ENCODE measurements around the gene MKLN1.
"Not testable (repeated sequence)": the region's sequence is repeated elsewhere in the genome, so short reads cannot be mapped to it uniquely, and the experiment has no call there.

Gene MKLN1

DNA sequence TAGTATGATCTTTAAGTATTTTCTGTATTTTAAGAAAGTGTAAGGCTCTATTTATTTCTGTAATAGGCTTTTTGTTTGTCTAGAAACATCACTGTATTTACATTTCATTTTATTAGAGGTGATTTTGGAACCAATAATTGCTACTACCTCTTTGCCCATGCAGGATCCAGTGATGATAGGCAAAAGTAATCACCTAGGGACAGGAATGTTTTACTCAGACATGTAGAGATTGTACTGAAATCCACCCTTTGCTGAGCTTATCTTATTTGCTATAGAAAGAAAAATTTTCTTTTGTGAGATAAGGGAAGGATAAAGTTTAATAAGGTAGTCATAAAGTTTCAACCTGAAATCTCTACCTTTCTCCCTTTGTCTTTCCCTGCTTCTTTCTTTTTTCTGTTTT is 73.5 kb downstream of the MKLN1 start:
- no peak for DNase-seq (ENCODE audit: low read depth)

DNA sequence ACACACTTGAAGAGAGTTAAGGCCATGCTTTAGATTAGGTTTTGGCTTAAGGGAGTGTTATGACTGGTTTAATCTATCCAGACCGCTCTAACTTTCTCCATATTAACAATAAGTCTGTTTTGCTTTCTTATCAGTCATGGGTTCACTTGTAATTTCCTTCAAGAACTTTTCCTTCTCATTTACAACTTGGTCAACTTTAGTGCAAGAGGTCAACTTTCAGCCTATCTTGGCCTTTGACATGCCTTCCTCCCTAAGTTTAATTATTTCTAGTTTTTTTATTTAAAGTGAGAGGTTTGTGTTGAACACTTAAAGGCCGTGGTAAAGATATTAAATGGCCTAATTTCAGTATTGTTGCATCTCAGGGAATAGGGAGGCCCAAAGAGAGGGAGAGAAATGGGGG is 75.6 kb downstream of the MKLN1 start:
- DNase-seq (ENCODE audit: low read depth) = no peak

DNA sequence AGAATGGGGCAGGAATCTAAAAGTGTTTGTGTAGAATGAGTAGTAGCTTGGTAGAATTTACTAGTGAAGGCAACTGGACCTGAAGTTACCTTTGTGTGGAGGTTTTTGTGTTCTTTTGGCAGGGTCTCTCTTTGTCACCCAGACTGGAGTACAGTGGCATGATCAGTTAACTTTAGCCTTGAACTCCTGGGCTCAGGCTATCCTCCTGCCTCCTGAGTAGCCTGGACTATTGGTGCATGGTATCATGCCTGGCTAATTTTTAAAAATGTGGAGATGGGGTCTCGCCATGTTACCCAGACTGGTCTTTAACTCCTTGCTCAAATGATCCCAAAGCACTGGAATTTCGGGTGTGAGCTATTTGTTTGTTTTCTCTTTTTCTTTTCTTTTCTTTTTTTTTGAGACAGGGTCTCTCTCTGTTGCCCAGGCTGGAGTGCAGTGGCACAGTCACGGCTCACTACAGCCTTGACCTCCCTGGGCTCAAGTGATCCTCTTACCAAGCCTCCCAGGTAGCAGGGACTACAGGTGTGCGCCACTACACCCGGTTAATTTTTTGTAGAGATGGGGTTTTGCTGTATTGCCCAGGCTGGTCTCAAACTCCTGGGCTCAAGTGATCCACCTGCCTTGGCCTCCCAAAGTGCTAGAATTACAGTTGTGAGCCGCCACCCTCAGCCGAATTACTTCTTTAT is 76.7 kb downstream of the MKLN1 start:
- DNase-seq (ENCODE audit: low read depth) = no peak

DNA sequence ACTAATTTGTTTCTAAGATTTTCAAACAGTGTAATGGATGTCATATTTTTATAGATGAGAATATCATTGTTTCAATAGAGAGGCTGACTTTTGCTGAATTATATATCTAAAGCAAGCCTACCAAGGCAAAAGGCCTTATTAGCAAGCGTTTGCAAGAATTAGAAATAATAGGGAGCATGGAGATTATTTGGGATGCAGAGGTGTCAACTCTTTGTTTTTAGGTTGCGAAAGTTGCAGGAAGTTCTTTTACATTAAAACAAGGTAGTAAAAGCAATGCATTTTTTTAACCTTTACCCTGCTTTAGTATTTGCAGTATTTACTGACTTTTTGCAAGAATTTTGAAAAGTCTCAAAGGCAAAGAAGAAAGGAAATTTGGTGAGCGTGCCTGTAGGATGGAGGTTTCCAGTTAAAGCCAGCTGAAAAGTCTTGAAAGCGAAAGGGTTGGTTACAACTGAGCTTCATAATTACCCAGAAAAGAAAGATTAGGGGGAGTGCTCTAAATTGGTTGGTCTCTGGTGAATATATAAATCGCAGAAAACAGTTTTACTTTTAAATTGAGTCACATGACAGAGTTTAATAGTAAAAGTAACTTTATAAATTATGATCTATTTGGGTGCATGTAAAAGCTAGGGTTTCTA is 81.6 kb downstream of the MKLN1 start:
- no peak for DNase-seq (ENCODE audit: low read depth)

DNA sequence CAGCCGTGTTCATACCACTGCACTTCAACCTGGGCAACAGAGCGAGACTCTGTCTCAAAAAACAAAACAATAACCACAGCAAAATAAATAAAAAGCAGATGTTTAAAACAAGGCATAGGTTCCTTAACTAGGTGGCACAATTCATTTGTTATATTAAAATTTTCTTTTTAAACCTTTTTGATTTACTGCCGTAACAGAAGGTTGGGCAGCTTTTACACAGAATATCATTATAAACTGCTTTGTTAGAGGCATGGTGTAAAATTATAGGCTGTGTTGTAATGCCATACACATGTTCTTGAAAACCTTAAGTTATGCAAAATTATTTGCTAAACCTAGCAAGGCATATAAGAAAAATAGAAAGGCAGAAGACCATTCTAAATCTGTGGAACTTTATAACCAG is 84.4 kb downstream of the MKLN1 start:
- DNase-seq (ENCODE audit: low read depth) = no peak

DNA sequence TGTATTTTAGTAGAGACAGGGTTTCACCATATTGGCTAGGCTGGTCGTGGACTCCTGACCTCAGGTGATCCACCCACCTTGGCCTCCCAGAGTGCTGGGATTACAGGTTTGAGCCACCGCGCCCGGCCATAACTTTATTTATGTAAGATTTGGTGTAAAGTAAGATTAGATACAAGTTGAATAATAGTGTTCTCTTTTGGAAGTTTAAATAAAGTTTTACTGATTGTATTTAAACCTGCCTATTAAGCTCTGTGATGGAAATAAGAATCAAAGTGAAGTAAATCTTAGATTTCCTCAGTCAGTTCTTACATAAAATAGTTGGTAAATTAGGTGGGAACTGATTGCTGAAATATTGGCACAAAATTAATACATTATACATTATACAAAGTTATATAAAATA is 86.0 kb downstream of the MKLN1 start:
- no peak for DNase-seq (ENCODE audit: low read depth)

DNA sequence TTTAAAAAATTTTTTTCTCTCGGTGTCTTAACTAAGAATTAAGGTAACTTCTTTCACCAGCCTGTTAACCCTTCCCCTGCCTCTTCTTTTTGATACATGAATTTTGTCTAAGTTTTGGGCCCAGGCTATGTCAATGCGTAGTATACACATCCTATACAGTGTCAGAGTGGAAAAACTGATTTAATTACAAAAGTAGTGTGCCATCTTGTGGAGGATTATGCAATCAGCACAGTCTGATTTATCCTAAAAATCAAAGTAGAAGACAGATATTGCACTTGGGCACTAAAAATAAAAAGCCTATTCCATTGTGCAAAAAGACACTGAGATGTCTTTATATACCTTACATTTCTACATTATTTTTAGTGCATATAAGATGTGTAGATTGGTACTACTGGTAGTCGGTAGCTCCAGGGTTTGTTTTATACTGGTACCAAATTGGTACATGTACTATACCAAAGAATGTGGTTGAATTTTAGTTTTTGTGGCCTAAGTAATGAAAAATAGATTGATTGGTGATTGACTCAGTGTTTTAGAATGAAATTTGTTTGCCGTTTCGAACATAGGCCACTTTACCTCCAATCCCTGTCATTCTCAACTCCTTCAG is 96.6 kb downstream of the MKLN1 start:
- no peak for DNase-seq (ENCODE audit: low read depth)

DNA sequence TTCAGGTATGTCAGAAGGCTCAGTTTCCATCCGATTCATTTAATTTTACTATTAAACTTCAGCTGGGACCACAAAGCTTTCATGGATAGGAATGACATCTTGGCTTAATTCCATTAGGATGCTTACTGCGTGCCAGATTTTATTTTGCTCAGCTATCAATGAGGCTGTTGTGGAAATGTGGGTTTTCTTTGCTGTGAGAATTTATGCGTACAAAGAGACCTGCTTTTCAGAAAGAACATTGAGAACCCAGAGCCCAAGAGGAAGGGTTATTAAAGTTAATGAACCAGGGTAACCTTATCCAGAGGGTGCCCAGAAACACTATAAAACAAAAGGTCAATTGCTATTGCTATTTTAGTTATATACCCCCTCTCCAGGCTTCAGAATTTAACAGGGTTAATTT is 98.3 kb downstream of the MKLN1 start:
- DNase-seq (ENCODE audit: low read depth) = no peak

DNA sequence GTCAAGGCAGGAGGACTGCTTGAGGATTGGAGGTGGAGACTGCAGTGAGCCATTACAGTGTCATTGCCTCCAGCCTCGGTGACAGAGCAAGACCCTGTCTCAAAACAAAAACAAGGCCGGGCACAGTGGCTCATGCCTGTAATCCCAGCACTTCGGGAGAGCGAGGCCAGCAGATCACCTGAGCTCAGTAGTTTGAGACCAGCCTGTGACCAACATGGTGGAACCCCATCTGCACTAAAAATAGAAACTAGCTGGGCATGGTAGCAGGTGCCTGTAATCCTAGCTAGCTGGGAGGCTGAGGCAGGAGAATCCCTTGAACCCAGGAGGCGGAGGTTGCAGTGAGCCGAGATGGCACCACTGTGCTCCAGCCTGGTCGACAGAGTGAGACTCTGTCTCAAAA is 103.2 kb downstream of the MKLN1 start:
- DNase-seq (ENCODE audit: low read depth) = not testable (repeated sequence)

DNA sequence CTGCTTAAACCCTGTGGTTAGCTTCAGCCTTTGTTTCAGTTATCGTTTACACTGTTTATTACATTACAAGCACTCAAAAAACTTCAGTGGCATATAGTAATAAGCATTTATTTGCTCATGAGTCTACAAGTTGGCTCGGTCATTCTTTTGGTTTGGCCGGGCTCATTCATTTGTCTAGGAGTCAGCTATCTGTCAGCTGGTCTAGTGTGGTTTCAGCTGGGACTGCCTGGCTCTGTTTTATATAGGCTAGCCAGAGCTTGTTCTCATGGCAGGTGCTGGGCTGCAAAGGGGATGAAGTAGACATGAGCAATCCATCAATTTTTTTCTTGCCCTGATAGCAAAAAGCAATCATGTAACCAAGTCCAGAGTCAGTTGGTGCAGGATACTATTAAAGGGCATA is 103.6 kb downstream of the MKLN1 start:
- DNase-seq (ENCODE audit: low read depth) = no peak

DNA sequence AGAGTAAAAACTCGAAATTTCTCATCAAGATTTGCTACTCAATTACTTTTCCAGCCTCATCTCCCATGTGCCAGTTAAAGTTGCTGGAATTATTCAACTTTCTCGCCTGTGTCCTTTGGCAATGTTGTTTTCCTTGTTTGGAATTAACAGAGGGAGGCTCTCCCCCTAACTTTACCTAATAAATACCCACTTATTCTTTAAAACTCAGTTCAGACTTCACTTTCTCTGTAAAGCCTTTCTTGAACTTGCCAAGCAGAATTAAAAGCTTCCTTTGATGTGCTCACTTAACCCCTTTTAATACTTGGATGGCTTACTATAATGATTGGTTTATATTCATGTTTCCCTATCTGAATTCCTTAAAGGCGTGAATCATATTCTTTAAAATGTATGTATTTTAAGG is 104.1 kb downstream of the MKLN1 start:
- no peak for DNase-seq (ENCODE audit: low read depth)

DNA sequence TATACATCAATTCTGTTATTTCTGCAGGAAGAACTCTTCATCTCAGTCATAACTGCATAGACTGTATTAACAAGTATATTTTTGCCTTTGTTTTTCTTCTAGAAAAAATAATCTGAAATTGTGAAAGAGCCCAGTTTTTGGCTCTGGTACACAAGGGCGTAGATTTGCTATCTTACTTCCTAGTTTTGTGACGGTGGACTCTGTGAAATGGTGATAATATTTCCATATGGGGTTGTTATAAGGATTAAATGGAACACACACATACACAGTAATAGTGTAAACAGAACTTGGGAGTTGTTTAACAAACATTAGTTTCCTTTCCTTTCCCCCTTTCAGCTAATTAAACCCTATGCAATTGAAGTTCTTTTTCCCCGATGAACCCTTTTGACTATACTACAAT is 108.7 kb downstream of the MKLN1 start:
- DNase-seq (ENCODE audit: low read depth) = no peak

DNA sequence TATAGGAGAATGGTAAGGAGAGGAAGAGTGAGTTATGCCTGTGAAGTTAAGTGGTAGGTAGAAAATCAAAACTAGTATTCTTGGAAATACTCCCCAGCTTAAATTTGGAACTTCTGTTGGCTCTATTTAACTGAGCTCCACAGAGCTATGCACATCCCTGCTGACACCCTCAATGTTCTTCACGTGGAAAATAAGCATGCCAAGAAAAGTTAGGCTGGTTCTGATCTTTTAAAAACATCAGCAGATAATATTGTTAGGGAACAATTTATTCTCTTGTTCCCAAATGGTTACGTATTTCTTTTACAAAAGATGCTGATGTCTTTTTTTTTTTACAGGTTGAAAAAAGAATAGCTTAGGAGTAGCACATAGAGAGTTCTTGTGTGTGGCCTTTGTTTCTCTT is 111.3 kb downstream of the MKLN1 start:
- no peak for DNase-seq (ENCODE audit: low read depth)

DNA sequence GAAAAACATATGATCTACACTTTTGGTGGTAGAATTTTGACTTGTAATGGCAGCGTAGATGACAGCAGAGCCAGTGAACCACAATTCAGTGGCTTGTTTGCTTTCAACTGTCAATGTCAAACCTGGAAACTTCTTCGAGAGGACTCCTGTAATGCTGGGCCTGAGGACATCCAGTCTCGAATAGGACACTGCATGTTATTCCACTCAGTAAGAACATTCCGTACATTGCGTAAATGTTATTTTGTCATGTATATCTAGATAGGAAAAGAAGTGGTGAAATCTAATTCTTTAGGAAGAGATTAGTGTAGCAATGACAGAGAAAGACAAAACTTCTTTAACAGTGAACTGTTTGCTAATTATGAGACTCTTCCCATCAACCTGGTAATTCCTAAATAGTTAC is 115.8 kb downstream of the MKLN1 start:
- DNase-seq (ENCODE audit: low read depth) = no peak

DNA sequence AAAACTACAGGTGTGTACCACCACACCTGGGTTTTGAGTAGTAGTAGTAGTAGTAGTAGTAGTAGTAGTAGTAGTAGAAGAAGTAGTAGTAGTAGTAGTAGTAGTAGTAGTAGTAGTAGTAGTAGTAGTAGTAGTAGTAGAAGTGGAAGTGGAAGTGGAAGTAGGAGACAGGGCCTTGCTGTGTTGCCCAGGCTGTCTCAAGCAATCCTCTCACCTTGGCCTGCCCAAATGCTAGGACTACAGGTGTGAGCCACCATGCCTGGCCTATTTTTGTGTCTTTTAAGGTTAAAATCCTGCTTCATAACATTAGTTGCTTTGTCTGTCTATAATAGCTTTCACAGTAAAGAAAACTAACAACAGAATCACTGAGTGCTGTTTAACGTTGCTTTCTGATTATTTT is 117.0 kb downstream of the MKLN1 start:
- no peak for DNase-seq (ENCODE audit: low read depth)

DNA sequence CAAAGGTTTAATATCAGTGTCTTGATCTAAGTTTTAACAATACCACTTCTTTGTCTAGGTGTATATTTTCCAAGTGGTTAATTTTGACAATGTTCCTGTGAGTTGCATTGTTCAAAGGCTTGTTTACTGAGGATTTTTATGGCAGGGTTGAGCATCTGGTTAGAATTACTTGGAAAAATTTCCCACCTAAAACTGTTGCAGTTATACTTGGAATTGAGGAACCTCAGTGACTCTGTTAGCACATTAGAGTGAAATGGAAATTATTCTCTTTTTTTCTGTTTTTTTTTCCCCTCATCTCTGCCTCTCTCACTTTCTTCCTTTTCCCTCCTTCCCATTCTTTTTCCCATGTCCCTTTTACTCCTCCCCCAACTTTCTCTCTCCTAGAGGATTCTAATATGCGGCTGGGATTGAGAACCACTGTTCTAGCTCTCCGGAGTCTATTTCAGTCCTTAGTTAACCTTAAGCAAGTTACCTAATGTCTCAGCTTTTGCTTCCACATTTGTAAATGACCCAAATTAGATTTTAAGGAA is 121.8 kb downstream of the MKLN1 start:
- no peak for DNase-seq (ENCODE audit: low read depth)

DNA sequence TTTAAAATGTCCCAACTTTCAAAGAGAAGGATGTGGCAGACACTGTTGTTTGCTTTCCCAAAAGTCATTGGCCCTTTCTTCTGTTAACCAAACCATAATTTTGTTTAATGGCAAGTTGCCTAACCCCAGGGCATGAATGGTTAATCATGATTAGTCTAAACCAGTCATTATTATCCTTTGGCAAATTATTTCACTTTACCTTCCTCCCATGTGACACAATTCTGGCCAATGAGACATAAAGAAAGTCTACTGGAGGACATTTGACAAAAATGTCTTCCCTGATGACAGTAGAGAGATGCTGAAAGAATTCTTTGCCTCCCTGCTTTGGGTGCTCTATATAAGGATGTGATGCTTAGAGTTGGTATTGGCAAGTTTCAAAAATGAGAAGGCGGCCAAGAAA is 126.8 kb downstream of the MKLN1 start:
- no peak for DNase-seq (ENCODE audit: low read depth)

DNA sequence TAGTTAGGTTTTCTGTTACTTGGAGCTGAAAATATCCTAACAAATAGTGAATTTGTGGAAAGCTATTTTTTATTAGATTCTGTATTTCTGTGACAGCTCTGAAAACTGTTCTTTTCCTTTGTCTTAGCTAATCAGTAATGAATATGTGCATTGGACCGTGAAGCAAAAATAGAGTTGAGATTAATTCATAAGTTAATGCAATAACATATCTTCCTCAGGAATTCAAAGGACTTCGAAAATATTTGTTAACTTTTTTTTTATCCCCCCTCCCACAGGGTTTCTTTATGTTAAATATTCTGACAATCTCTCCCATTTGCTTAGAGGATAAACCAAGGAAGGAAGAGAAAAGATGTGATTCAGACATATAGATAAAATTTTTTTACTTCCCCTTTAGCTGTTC is 127.3 kb downstream of the MKLN1 start:
- DNase-seq (ENCODE audit: low read depth) = no peak

DNA sequence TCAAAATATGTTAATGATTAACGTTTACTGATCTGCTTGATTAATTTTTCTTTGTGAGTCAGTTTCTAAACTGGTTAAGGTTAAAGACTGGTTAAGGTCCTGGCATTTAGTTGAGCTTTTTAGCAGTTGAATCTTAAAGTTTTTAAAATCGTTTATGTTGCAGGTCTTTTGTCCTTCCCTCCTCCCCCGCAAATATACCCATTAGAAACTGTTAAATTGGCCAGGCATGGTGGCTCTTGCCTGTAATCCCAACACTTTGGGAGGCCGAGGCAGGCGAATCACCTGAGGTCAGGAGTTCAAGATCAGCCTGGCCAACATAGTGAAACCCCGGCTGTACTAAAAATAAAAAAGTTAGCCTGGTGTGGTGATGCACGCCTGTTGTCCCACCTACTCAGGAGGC is 127.9 kb downstream of the MKLN1 start:
- DNase-seq (ENCODE audit: low read depth) = no peak

DNA sequence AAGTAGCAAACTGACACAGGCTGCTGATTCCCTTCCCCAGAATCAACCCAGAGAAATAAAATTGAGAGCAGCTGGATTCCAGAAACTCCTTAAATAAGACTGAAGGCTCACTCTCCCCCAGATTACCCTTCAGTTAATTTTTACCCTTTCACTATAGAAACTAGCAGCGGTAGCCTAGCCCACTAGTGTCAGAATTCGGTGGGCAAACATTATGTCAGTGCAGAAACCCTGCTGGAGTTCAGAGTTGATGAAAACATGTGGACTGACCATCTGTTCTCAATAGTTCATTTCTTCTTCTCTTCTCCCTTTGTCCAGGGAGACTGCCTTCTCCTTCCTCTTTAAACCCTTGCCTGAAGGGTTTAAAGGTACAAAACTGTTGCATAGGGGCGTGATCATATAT is 128.7 kb downstream of the MKLN1 start:
- no peak for DNase-seq (ENCODE audit: low read depth)

DNA sequence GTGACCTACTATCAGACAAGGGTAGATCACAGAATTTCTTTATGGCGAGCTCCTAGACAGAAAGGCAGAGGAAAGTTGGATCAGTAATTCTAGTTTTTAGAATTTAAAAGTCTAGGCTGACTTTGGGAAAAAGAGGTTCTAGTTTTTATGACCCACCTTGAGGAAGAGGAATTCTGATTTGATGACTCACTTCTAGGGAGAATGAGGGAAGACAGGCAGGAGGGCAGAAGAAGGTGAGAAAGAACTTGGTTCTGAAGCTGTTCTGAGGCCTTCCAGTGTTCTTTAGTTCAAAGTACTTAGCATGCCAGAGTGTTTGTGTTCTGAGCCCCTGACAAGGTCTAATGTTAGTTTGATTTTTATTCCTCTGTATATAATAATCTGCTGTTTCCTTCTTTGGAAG is 131.6 kb downstream of the MKLN1 start:
- DNase-seq (ENCODE audit: low read depth) = no peak

DNA sequence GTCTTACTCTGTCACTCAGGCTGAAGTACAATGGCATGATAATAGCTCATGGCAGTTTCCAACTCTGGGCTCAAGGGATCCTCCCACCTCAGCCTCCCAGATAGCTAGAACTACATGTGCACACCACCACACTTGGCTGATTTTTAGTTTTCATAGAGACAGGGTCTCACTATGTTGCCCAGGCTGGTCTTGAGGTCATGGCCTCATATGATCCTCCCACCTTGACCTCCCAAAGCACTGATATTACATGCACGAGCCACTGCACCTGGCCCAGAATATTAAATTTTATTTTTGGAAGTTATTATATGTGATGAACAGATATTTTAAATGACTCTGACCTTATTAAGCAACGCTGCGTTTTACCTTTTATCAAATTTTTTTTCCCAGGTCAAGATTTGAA is 134.4 kb downstream of the MKLN1 start:
- no peak for DNase-seq (ENCODE audit: low read depth)

DNA sequence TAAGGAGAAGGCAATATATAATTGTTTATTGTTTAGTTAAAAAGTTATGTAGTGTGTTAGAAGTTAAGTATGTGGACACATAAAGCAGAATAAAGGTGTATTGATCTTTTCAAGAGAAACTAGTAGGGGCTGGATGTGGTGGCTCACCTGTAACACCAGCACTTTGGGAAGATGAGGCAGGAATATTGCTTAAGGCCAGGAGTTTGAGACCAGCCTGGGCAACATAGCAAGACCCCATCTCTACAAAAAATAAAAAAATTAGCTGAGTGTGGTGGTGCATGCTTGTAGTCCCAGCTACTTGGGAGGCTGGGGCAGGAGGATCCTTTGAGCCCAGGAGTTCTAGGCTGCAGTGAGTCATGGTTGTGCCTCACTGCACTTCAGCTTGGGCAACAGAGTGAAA is 135.0 kb downstream of the MKLN1 start:
- DNase-seq (ENCODE audit: low read depth) = not testable (repeated sequence)
